Measurements from ENCODE around the gene KCTD5.

KCTD5 gene

DNA sequence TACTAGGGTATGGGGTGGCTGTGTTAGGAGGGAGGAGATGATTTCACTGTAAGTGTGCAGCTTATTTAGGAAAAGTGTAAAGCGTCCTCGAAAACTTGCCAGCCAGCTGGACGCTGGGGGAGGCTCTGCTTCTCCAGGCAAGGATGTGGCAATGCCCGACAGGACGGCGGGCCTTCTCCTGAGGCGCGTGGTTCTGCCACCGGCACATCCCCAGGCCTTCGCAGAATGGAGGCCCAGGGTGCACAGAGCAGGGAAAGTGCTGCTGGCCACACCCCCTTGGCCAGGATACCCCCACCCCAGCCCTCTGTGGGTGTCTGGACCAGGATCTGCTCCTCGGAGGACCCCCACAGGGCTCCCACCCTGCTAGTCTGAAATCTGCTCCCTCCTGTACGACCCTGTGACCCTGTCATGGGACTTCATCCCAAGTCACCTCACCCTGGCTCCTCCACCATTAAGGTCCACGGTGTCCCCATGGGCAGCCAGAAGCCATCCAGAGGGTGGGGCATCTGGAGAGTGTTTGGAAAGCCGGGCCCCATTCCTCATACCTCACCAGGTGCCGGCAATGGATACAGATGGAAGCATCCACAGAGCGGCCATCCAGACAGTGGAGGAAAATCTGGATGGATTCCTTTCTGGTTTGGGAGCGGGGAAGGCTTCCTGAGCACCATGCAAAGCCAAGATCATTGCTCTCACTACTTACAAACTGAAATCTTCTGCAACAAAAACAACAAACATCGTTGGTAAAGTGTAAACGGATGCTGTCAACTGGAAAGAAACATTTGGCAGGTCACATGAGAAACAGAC lies 60.9 kb downstream of the KCTD5 start:
- DNase-seq (ENCODE audit: extremely low spot score, insufficient read length, low read depth) = no peak
- FAIRE-seq = no peak

DNA sequence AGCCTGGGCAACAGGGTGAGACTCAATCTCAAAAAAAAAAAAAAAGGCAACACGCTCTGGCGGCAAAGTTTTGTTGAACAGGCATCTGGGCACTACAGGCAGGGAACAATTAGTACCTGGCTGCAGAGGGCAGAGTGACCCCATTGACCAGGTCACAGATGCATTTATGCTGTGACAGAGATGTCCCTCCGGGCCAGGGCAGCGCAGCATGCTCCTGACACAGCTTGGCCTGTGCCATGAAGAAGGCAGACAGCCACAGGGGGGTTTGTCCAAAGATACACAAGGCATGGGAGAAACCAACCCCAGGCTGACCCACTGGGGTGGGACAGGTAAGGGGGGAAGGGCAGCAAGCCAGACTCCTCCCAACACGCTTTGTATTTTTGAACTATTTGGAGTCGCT lies 62.4 kb downstream of the KCTD5 start:
- DNase-seq (ENCODE audit: extremely low spot score, insufficient read length, low read depth) = no peak
- FAIRE-seq = no peak

GRCh38 chr16:2745116-2745890 lies 63.0 kb downstream of the KCTD5 start:
- FAIRE-seq (no peak), DNase-seq (ENCODE audit: extremely low spot score, insufficient read length, low read depth) (no peak)

DNA sequence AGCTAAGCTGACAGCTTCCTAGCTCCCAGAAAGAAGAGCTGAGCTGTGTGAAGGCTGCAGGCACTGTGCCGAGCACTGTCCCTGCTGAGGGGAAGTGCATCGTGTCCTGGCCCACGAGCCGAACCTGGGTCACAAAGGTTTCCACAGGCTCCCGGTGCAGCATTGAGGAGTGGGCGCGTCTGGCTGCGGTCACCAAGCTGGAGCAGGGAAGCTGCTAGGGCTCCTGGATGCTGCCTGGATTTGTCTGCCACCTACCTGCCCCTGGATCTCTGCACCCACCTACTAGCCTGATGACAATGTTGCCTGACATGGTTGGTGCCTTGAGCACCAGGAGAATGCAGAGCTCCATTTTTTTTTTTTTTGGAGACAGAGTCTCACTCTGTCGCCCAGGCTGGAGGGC lies 63.6 kb downstream of the KCTD5 start:
- DNase-seq (ENCODE audit: extremely low spot score, insufficient read length, low read depth) (no peak), FAIRE-seq (no peak)

- DNase-seq (ENCODE audit: extremely low spot score, insufficient read length, low read depth) (no peak), FAIRE-seq (no peak)
These were observed 66.6 kb downstream of the KCTD5 start for GRCh38 chr16:2748757-2749455.

- no peak for DNase-seq (ENCODE audit: extremely low spot score, insufficient read length, low read depth)
- no peak for FAIRE-seq
These were observed 67.2 kb downstream of the KCTD5 start for GRCh38 chr16:2749476-2749875.

- FAIRE-seq (no peak), DNase-seq (ENCODE audit: extremely low spot score, insufficient read length, low read depth) (no peak)
These were observed 67.6 kb downstream of the KCTD5 start for GRCh38 chr16:2749936-2750335.

DNA sequence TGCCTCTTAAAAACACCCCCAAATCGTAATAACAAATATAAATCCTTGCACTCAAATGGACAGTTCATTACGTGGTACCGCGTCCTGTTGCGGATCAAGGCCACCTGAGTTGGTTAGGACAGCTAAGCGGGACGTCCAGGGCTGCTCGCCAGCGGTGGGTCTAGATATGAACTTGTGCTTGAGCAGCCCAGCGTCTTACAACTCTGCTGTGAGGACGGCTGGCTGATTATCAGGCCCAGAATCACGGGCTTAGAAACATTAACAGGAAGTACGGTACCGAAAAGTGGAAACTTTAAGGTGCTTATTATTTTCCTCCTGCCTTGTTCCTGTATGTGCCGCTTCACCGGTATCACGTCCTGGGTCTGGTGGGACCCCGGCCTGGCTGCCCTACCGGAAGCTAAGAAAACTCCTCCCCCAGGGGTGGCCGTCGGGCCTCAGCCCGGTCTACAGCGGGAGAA lies 69.3 kb downstream of the KCTD5 start:
- no peak for FAIRE-seq
- DNase-seq (ENCODE audit: extremely low spot score, insufficient read length, low read depth) = peak; percentile 71

- FAIRE-seq = peak; percentile 87
- DNase-seq (ENCODE audit: extremely low spot score, insufficient read length, low read depth) = peak; percentile 93
These were observed 69.9 kb downstream of the KCTD5 start, which contains the start of gene SRRM2 for GRCh38 chr16:2752035-2752849. TSS of gene SRRM2 (plus strand) at chr16:2752638. CDS start at chr16:2756365, 3,727 bp downstream.

DNA sequence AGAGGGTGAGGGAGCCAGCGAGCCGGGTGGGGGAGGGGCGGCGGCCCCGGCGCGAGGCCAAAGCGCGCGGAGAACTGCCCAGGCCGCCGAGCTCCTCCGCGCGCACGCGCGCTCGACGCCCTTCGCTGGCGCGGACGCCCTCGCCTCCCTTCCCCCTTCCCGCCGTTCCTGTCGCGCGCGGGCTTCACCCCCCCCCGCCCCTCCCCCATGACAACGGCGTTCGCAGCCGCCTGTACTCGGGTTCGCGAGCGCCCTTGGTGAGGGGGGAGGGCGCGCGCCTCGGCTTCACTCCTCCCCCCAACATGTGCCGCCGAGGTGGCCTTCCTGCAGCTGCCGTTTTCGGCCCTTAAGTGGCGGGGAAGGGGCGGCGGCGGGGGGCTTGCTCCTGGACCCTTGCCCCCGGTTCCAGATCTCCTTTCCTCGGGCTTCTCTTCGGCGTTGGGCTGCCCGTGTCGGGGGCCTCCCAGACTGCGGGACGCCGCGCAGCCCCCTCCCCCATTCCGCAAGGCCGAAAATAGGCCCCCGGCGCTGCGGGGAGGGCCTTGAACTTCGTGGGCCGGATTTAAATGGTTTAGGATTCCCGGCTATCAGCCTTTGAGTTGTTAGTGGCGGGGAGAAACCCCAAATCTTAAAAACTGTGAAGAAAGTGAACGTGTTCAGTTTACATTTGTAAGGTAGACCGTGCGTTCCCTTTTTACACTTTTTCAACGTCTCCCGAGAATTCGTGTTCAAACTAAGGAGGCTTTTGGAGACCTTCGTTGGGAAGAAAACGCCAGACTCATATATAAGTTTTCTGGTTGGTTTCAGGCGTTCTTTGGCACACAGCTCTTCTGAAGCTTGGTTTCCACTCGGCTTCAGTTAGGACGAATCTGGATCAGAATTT lies 70.8 kb downstream of the KCTD5 start:
- DNase-seq (ENCODE audit: extremely low spot score, insufficient read length, low read depth) (peak; percentile 70), FAIRE-seq (no peak)

DNA sequence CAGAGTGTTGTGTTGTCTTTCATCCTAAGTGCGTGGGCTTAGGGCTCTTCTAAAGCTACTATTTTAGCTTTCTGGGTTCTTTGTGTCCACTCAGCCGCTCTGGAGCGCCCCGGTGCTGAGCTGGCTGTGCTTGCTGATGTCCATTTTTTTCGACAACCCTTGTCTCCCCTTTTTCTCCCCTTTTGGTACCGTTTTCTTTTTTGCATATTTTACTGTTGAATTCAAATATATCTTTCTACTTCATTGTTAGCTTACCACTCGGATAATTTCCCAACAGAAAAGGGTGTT lies 71.4 kb downstream of the KCTD5 start:
- no peak for FAIRE-seq

DNA sequence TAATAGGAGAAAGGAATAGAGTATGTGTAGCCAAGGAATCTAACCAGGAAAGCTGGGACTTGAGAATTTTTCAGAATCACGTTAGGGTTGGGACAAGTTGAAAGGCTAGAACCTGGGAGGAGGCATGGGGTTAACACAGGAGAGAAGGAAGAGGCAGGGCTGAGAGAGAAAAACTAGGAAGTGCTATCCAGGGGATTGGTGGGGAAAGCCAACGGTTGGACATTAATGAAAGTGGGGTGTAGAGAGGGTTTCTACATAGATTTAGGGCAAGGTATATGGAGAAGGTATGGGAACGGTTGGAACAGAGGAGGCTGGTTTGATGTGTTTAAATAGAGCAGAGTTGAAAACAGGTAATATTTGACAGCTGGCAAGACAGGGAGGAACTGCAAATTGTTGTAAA lies 72.8 kb downstream of the KCTD5 start:
- DNase-seq (ENCODE audit: extremely low spot score, insufficient read length, low read depth) (no peak), FAIRE-seq (no peak)

More for the DNA sequence above, 71.4 kb downstream of the KCTD5 start:
- DNase-seq (ENCODE audit: extremely low spot score, insufficient read length, low read depth) = no peak

- DNase-seq (ENCODE audit: extremely low spot score, insufficient read length, low read depth) (no peak), FAIRE-seq (no peak)
These were observed 74.1 kb downstream of the KCTD5 start for GRCh38 chr16:2756288-2757015.

- no peak for DNase-seq (ENCODE audit: extremely low spot score, insufficient read length, low read depth)
- no peak for FAIRE-seq
These were observed 75.0 kb downstream of the KCTD5 start for GRCh38 chr16:2757344-2757743.
